ENCODE measurements around the gene CUBN. TPM values are rescaled to one million over a fixed set of nuclear protein-coding genes. Genes with fewer than 3 reads are reported as not detected.

The CUBN gene
- total RNA-seq, 1 donor from 2014 or later, result 2.7 TPM

GRCh38 chr10:17144032-17144431 lies 14.4 kb upstream of the CUBN start:
- H3K9me3 ChIP-seq (ENCODE audit: insufficient read depth, low read depth, low read length), result no peaks in the 10 kb centered on the region
- H3K4me3 ChIP-seq (ENCODE audit: insufficient read depth, low read depth, low read length), result no peak overlapping the region
- H3K4me1 Mint-ChIP-seq (ENCODE audit: low read depth, unreplicated experiment), result peaks cover 6% of the 10 kb centered on the region
- no peaks in the 10 kb centered on the region for H3K27me3 ChIP-seq (ENCODE audit: insufficient read depth, low read length)
- no peaks in the 10 kb centered on the region for H3K79me2 ChIP-seq (ENCODE audit: insufficient read depth, low read length)
- H3K4me2 ChIP-seq (ENCODE audit: low read length), result no peak overlapping the region
- no peak overlapping the region for H3K27ac Mint-ChIP-seq (ENCODE audit: unreplicated experiment)
- no peaks in the 10 kb centered on the region for H3K27me3 Mint-ChIP-seq (ENCODE audit: low read depth, unreplicated experiment)
- DNase-seq (ENCODE audit: low read depth) (no peak), FAIRE-seq (no peak)
- no peak overlapping the region for H2AFZ ChIP-seq (ENCODE audit: low read depth, low read length)
- H3K4me3 Mint-ChIP-seq (ENCODE audit: unreplicated experiment), result no peak overlapping the region
- H4K20me1 ChIP-seq (ENCODE audit: insufficient read depth, low read length), result no peaks in the 10 kb centered on the region
- TF ChIP-seq CTCF (IDR thresholded peaks at IDR 0.05; ENCODE audit: insufficient read depth, low read depth, low read length) (no peak), EZH2 (IDR thresholded peaks at IDR 0.05; ENCODE audit: insufficient read depth, low read length) (no peak)
- no peaks in the 10 kb centered on the region for H3K36me3 ChIP-seq (ENCODE audit: insufficient read depth, low read length)
- no peak overlapping the region for H3K27ac ChIP-seq (ENCODE audit: low read depth, low read length)
- no peak overlapping the region for H3K9ac ChIP-seq (ENCODE audit: low read length)
- no peaks in the 10 kb centered on the region for H3K9me3 Mint-ChIP-seq (ENCODE audit: unreplicated experiment)
- H3K4me1 ChIP-seq (ENCODE audit: insufficient read depth, low read length), result no peaks in the 10 kb centered on the region
- peaks cover 2% of the 10 kb centered on the region for H3K36me3 Mint-ChIP-seq (ENCODE audit: low read depth, unreplicated experiment)

GRCh38 chr10:17143055-17143690 lies 13.6 kb upstream of the CUBN start:
- no peaks in the 10 kb centered on the region for H4K20me1 ChIP-seq (ENCODE audit: insufficient read depth, low read length)
- H3K9me3 ChIP-seq (ENCODE audit: insufficient read depth, low read depth, low read length), result no peaks in the 10 kb centered on the region
- H3K4me1 Mint-ChIP-seq (ENCODE audit: low read depth, unreplicated experiment), result peaks cover 3% of the 10 kb centered on the region
- no peak overlapping the region for H3K4me3 Mint-ChIP-seq (ENCODE audit: unreplicated experiment)
- H3K27ac Mint-ChIP-seq (ENCODE audit: unreplicated experiment), result no peak overlapping the region
- peaks cover 2% of the 10 kb centered on the region for H3K36me3 Mint-ChIP-seq (ENCODE audit: low read depth, unreplicated experiment)
- no peaks in the 10 kb centered on the region for H3K79me2 ChIP-seq (ENCODE audit: insufficient read depth, low read length)
- no peak overlapping the region for H3K9ac ChIP-seq (ENCODE audit: low read length)
- H3K27me3 Mint-ChIP-seq (ENCODE audit: low read depth, unreplicated experiment), result no peaks in the 10 kb centered on the region
- no peak overlapping the region for H3K27ac ChIP-seq (ENCODE audit: low read depth, low read length)
- H3K27me3 ChIP-seq (ENCODE audit: insufficient read depth, low read length), result no peaks in the 10 kb centered on the region
- no peaks in the 10 kb centered on the region for H3K36me3 ChIP-seq (ENCODE audit: insufficient read depth, low read length)
- FAIRE-seq (peak; percentile 26), DNase-seq (ENCODE audit: low read depth) (no peak)
- H3K4me2 ChIP-seq (ENCODE audit: low read length), result no peak overlapping the region
- H3K4me1 ChIP-seq (ENCODE audit: insufficient read depth, low read length), result no peaks in the 10 kb centered on the region
- no peak overlapping the region for H3K4me3 ChIP-seq (ENCODE audit: insufficient read depth, low read depth, low read length)
- H2AFZ ChIP-seq (ENCODE audit: low read depth, low read length), result no peak overlapping the region
- no peaks in the 10 kb centered on the region for H3K9me3 Mint-ChIP-seq (ENCODE audit: unreplicated experiment)
- TF ChIP-seq EZH2 (IDR thresholded peaks at IDR 0.05; ENCODE audit: insufficient read depth, low read length) (no peak), CTCF (IDR thresholded peaks at IDR 0.05; ENCODE audit: insufficient read depth, low read depth, low read length) (no peak)

DNA sequence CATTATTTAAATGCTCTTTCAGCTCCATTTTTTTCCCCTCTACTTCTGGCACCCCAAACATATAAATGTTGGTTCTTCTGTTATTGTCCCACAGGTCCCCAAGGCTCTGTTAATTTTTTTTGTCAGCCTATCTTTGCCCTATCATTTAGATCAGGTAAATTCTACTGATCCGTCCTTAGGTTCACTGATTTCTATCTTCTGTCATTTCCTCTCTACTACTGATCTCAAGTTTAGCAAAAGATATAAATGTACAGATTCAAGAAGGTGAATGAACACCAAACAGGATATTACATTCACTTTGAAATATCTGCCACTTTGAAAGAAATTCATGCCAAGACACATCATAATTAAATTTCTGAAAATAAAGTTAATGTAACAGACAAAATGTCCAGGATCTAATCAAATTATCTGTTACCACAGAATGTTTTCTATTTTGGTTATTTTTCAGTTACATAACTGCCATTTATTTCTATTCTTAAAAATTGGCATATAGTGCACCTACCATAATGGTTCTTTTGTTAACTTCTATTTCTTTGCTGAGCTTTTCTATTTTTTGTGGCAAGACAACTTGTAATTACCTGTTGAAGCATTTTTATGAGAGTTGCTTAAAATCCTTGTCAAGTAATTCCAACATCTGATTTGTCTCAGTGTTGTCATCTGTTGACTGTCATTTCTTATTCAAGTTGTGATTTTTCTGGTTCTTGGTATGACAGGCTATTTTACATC lies 12.1 kb upstream of the CUBN start:
- Histone ChIP-seq H3K4me2 (ENCODE audit: low read length) (no peak overlapping the region), H2AFZ (ENCODE audit: low read depth, low read length) (no peak overlapping the region), H3K9me3 (ENCODE audit: insufficient read depth, low read depth, low read length) (no peaks in the 10 kb centered on the region), H4K20me1 (ENCODE audit: insufficient read depth, low read length) (no peaks in the 10 kb centered on the region), H3K4me1 (ENCODE audit: insufficient read depth, low read length) (no peaks in the 10 kb centered on the region), H3K4me3 (ENCODE audit: insufficient read depth, low read depth, low read length) (no peak overlapping the region), H3K79me2 (ENCODE audit: insufficient read depth, low read length) (no peaks in the 10 kb centered on the region), H3K36me3 (ENCODE audit: insufficient read depth, low read length) (no peaks in the 10 kb centered on the region), H3K27ac (ENCODE audit: low read depth, low read length) (no peak overlapping the region), H3K27me3 (ENCODE audit: insufficient read depth, low read length) (no peaks in the 10 kb centered on the region), H3K9ac (ENCODE audit: low read length) (no peak overlapping the region)
- DNase-seq (ENCODE audit: low read depth) (no peak), FAIRE-seq (no peak)
- Mint-ChIP-seq H3K4me1 (ENCODE audit: low read depth, unreplicated experiment) (no peaks in the 10 kb centered on the region), H3K27me3 (ENCODE audit: low read depth, unreplicated experiment) (no peaks in the 10 kb centered on the region), H3K36me3 (ENCODE audit: low read depth, unreplicated experiment) (no peaks in the 10 kb centered on the region), H3K9me3 (ENCODE audit: unreplicated experiment) (no peaks in the 10 kb centered on the region), H3K4me3 (ENCODE audit: unreplicated experiment) (no peak overlapping the region), H3K27ac (ENCODE audit: unreplicated experiment) (no peak overlapping the region)
- TF ChIP-seq EZH2 (IDR thresholded peaks at IDR 0.05; ENCODE audit: insufficient read depth, low read length) (no peak), CTCF (IDR thresholded peaks at IDR 0.05; ENCODE audit: insufficient read depth, low read depth, low read length) (no peak)

Data from astrocyte (in vitro differentiated cells and primary cell).